K562 (cell line): ENCODE measurements around the gene EDA. TPM values are rescaled to one million over a fixed set of nuclear protein-coding genes. Genes with fewer than 3 reads are reported as not detected.

Source experiments
- ATAC-seq: fragments of 200-7000 bp; cut with Tn5 transposase; 3 replicates; pipeline ENCODE4 v1.9.1; 2020; ENCODE audit warnings: moderate library complexity
- BruUV-seq: library from RNA; stranded (reverse); fragments of 400-500 nt; replicated peaks from 2 replicates; lab custom pipeline; 2021; lab: Mats Ljungman, UMichigan
- CTCF ChIA-PET: fragments of 300-600 bp; formaldehyde crosslinking; extraction: SDS; loops from one replicate; lab custom pipeline; 2021; ENCODE audit warnings: low intra/inter-chr PET ratio; lab: Yijun Ruan, JAX
- POLR2A ChIA-PET: fragments of 300-600, 350-650 bp; sonication (Branson Sonifier 250); formaldehyde crosslinking; extraction: SDS; loops from one replicate; lab custom pipeline; 2021; ENCODE audit warnings: antibody characterized with exemption, inconsistent platforms; lab: Yijun Ruan, JAX
- DNase-seq, 4 experiments: peaks; one replicate each; pipeline versions ENCODE4 v3.0.0 to v3.0.0-alpha.2; 2011 to 2018; ENCODE audit warnings: low spot score in 3 of 4, mixed read lengths in 3 of 4; ENCODE audit errors: extremely low read depth in 1 of 4
- FAIRE-seq: peaks from 2 replicates; lab custom pipeline; 2011; peaks lifted over from hg19 to GRCh38; lab: Jason Lieb, UNC
- H2AFZ ChIP-seq: 2 replicates; pipeline ENCODE4 v1.6.0; 2011; ENCODE audit warnings: low read depth, low read length, control low read depth, inconsistent platforms
- H3K27ac ChIP-seq: fragments of 200-600 bp; 3 replicates; pipeline ENCODE4 v1.8.0; 2011; ENCODE audit warnings: low read depth, mild to moderate bottlenecking, control low read depth, inconsistent platforms, low read length, moderate library complexity, mixed read lengths; ENCODE audit errors: extremely low read depth
- H3K27me3 ChIP-seq, 2 experiments: fragments of 300-600 bp in 1 of 2; 2 replicates in 1 of 2; 3 replicates in 1 of 2; pipeline versions ENCODE4 v1.6.0 to v1.8.0; 2011; ENCODE audit warnings: inconsistent platforms in 2 of 2, low read length in 2 of 2, mild to moderate bottlenecking in 1 of 2, mixed read lengths in 1 of 2, moderate library complexity in 1 of 2; ENCODE audit not compliant: control insufficient read depth in 2 of 2, insufficient read depth in 2 of 2
- H3K36me3 ChIP-seq: fragments of 300-600 bp; 3 replicates; pipeline ENCODE4 v1.8.0; 2011; ENCODE audit warnings: mild to moderate bottlenecking, low read length, inconsistent platforms; ENCODE audit not compliant: control insufficient read depth, insufficient read depth
- H3K4me1 ChIP-seq, 2 experiments: fragments of 200-600 bp in 1 of 2; replicated peaks in 1 of 2; 2 replicates in 1 of 2; 3 replicates in 1 of 2; pipeline versions ENCODE4 v1.5.1 to v1.8.0; 2011; ENCODE audit warnings: inconsistent platforms in 2 of 2, low read length in 2 of 2, mild to moderate bottlenecking in 1 of 2, mixed read lengths in 1 of 2, moderate library complexity in 1 of 2; ENCODE audit not compliant: control insufficient read depth in 2 of 2, insufficient read depth in 2 of 2
- H3K4me2 ChIP-seq: 2 replicates; pipeline ENCODE4 v1.6.1; 2011; ENCODE audit warnings: low read length, control low read depth, inconsistent platforms, mixed read lengths; ENCODE audit not compliant: insufficient read depth
- H3K4me3 ChIP-seq: fragments of 200-600 bp; sonication (generic), shearing (Covaris generic); 2 replicates; pipeline ENCODE4 v1.5.1; 2016; ENCODE audit warnings: control low read depth, inconsistent platforms
- H3K79me2 ChIP-seq: fragments of 200-600 bp; 3 replicates; pipeline ENCODE4 v1.8.0; 2011; ENCODE audit warnings: low read length, inconsistent platforms; ENCODE audit not compliant: control insufficient read depth, insufficient read depth
- H3K9ac ChIP-seq, 2 experiments: 2 replicates each; pipeline versions ENCODE4 v1.6.0 to v1.6.1; 2011; ENCODE audit warnings: low read depth in 2 of 2, low read length in 2 of 2, control low read depth in 1 of 2, inconsistent platforms in 1 of 2, mild to moderate bottlenecking in 1 of 2, mixed read lengths in 1 of 2; ENCODE audit not compliant: insufficient read depth in 1 of 2
- H3K9me1 ChIP-seq: one replicate; pipeline ENCODE4 v1.6.0; 2011; ENCODE audit warnings: inconsistent platforms, mild to moderate bottlenecking, low read length, moderate library complexity; ENCODE audit not compliant: control insufficient read depth, insufficient read depth
- H3K9me3 ChIP-seq: replicated peaks from 2 replicates; pipeline ENCODE4 v1.5.1; 2011; ENCODE audit warnings: low read depth, low read length, inconsistent platforms; ENCODE audit not compliant: control insufficient read depth, insufficient read depth
- H4K20me1 ChIP-seq: replicated peaks from 2 replicates; pipeline ENCODE4 v1.6.1; 2011; ENCODE audit warnings: low read length, inconsistent platforms, mixed read lengths; ENCODE audit not compliant: control insufficient read depth, insufficient read depth
- ARID2 ChIP-seq: fragments of 450-650 bp; IDR thresholded peaks from 2 replicates; pipeline ENCODE4 v1.6.1; 2017; ENCODE audit warnings: antibody characterized with exemption, mild to moderate bottlenecking
- ATF7 ChIP-seq: fragments of 450-650 bp; IDR thresholded peaks from 2 replicates; pipeline ENCODE4 v1.7.1; 2014; ENCODE audit warnings: mild to moderate bottlenecking, moderate library complexity
- BCOR ChIP-seq: fragments of 450-650 bp; IDR thresholded peaks from 2 replicates; pipeline ENCODE4 v1.6.1; 2016
- EGR1 ChIP-seq: fragments of 450-650 bp; conservative IDR thresholded peaks from 2 replicates; pipeline ENCODE4 v1.6.1; 2017; ENCODE audit warnings: mild to moderate bottlenecking
- MIER1 ChIP-seq: fragments of 450-650 bp; IDR thresholded peaks from 2 replicates; pipeline ENCODE4 v1.6.1; 2016; ENCODE audit warnings: antibody characterized with exemption, mild to moderate bottlenecking, low read depth
- SAP30 ChIP-seq: fragments of 200-600 bp; sonication (generic); IDR thresholded peaks from 2 replicates; pipeline ENCODE4 v1.6.1; 2012; ENCODE audit warnings: borderline replicate concordance, low read depth, mild to moderate bottlenecking, moderate library complexity, low read length, control low read depth, inconsistent platforms; ENCODE audit not compliant: insufficient read depth, poor library complexity, severe bottlenecking
- SUPT5H ChIP-seq: fragments of 450-650 bp; IDR thresholded peaks from 2 replicates; pipeline ENCODE4 v1.6.1; 2016
- USF2 ChIP-seq: sonication (generic); formaldehyde crosslinking; IDR thresholded peaks from 2 replicates; pipeline ENCODE4 v1.5.0; 2020; ENCODE audit warnings: missing genetic modification reagents
- ZEB2 ChIP-seq: fragments of 450-650 bp; IDR thresholded peaks from 2 replicates; pipeline ENCODE4 v1.6.1; 2016
- ZFP30 ChIP-seq: fragments of 250-450 bp; sonication (Bioruptor Pico); IDR thresholded peaks from 2 replicates; pipeline ENCODE4 v1.8.0; 2022; ENCODE audit warnings: moderate library complexity, mild to moderate bottlenecking, inconsistent platforms, borderline replicate concordance
- ZFX ChIP-seq: sonication (generic); formaldehyde crosslinking; IDR thresholded peaks from 2 replicates; pipeline ENCODE4 v1.8.0; 2022; ENCODE audit warnings: mild to moderate bottlenecking, missing genetic modification reagents, moderate library complexity
- ZSCAN32 ChIP-seq: fragments of 450-650 bp; formaldehyde crosslinking; IDR thresholded peaks from 2 replicates; pipeline ENCODE4 v1.4.0; 2020; ENCODE audit warnings: mild to moderate bottlenecking, moderate library complexity
- WGBS: fragments of 100-300 bp; shearing (Covaris generic); methylation state at CpG from one replicate; pipeline ENCODE4 v1.1.6; 2016; ENCODE audit warnings: low coverage, mixed read lengths; ENCODE audit not compliant: insufficient coverage; ENCODE audit errors: missing lambda C conversion rate; 5-methylcytosine and 5-hydroxymethylcytosine counted together
- in situ Hi-C: fragments of 300-500 bp; cut with MboI; formaldehyde crosslinking; loops from 4 replicates; pipeline ENCODE4 v1.15.0; 2018; ENCODE audit warnings: inconsistent platforms, mixed read lengths
- intact Hi-C: fragments of 100-400 bp; cut with micrococcal nuclease; formaldehyde crosslinking; loops from 2 replicates; pipeline ENCODE4 v1.14.2; 2022
- polyA plus RNA-seq, 8 experiments: library from polyadenylated mRNA; depleted of rRNA in 4 of 8; stranded (reverse) in 5 of 8; unstranded in 3 of 8; fragments of >200 nt; fragmentation: Nextera tagmentation in 2 of 8; fragmentation: Illumina TruSeq in 1 of 8; extraction: Ambion mirVana in 2 of 8; extraction: Trizol in 1 of 8; gene quantifications; 2 replicates each; pipeline versions ENCODE4 v1.2.1 to v1.2.3, GENCODE V29; 2011 to 2014; ENCODE audit warnings: inconsistent platforms in 1 of 8, missing spikeins in 1 of 8
- total RNA-seq, 7 experiments: library from RNA; depleted of rRNA in 6 of 7; stranded (reverse); fragments of >200 nt in 6 of 7; fragmentation: Illumina TruSeq in 2 of 7; extraction: Trizol in 2 of 7; gene quantifications; 2 replicates each; pipeline versions ENCODE4 v1.2.1 to v1.2.3, GENCODE V29; 2011 to 2021; ENCODE audit warnings: low replicate concordance in 1 of 7
- TF ChIP-seq, protein P1 (sequence below): sonication (generic); formaldehyde crosslinking; IDR thresholded peaks from 2 replicates; pipeline ENCODE4 v1.8.0; 2022; ENCODE audit warnings: mild to moderate bottlenecking, missing genetic modification reagents

The EDA gene
- total and polyA plus RNA-seq, 9 of the 15 experiments (the other 6 are each of a cell fraction or from before 2014, with no cell fraction given) = 0.03 to 0.40 (median 0.07) TPM

DNA sequence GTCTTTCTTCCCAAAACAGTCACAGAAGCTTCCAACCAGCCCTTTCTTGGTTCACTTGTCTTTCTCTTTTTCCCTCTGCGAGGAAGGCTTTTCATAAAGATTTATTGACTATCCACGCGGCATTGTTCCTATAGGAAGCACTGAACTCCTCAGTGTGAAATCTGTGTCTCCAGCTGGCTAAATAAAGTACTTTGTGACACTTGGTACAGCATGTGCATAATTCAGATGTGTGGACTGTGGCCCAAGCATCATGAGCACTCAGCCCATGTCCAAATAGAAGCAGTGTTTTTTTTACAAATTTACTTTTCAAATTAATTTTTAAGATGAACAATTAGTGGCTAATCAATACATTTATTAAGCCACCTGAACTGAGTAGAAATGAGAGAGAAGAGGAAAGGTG, 146.4 kb downstream of the EDA start (continued):
- TF ChIP-seq ZFP30 (CRISPR knock-in tag) (no peak), ATF7 (no peak)
- TF ChIP-seq, protein P1, sequence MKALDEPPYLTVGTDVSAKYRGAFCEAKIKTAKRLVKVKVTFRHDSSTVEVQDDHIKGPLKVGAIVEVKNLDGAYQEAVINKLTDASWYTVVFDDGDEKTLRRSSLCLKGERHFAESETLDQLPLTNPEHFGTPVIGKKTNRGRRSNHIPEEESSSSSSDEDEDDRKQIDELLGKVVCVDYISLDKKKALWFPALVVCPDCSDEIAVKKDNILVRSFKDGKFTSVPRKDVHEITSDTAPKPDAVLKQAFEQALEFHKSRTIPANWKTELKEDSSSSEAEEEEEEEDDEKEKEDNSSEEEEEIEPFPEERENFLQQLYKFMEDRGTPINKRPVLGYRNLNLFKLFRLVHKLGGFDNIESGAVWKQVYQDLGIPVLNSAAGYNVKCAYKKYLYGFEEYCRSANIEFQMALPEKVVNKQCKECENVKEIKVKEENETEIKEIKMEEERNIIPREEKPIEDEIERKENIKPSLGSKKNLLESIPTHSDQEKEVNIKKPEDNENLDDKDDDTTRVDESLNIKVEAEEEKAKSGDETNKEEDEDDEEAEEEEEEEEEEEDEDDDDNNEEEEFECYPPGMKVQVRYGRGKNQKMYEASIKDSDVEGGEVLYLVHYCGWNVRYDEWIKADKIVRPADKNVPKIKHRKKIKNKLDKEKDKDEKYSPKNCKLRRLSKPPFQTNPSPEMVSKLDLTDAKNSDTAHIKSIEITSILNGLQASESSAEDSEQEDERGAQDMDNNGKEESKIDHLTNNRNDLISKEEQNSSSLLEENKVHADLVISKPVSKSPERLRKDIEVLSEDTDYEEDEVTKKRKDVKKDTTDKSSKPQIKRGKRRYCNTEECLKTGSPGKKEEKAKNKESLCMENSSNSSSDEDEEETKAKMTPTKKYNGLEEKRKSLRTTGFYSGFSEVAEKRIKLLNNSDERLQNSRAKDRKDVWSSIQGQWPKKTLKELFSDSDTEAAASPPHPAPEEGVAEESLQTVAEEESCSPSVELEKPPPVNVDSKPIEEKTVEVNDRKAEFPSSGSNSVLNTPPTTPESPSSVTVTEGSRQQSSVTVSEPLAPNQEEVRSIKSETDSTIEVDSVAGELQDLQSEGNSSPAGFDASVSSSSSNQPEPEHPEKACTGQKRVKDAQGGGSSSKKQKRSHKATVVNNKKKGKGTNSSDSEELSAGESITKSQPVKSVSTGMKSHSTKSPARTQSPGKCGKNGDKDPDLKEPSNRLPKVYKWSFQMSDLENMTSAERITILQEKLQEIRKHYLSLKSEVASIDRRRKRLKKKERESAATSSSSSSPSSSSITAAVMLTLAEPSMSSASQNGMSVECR (CRISPR knock-in tag) = no peak

GRCh38 chrX:69793260-69793935, 177.5 kb downstream of the EDA start:
- no peaks in the 10 kb centered on the region for H4K20me1 ChIP-seq
- no peak for DNase-seq
- no TSS peak for BruUV-seq
- CTCF ChIA-PET = no interaction called here
- no peaks in the 10 kb centered on the region for H3K79me2 ChIP-seq
- no peak for TF ChIP-seq ZSCAN32 (CRISPR knock-in tag)
- TF ChIP-seq MIER1 = no peak
- TF ChIP-seq USF2 (CRISPR knock-in tag) = no peak
- TF ChIP-seq BCOR = no peak
- no peak for TF ChIP-seq SAP30
- TF ChIP-seq ARID2 = no peak
- TF ChIP-seq EGR1 = no peak
- no peak for TF ChIP-seq ZFX (CRISPR knock-in tag)
- no peak for TF ChIP-seq SUPT5H
- TF ChIP-seq ZEB2 = no peak
- in situ Hi-C loops = no loop called here
- H2AFZ ChIP-seq = no peak overlapping the region
- no peak overlapping the region for H3K27ac ChIP-seq
- ATAC-seq = no peak
- no peaks in the 10 kb centered on the region for H3K9me3 ChIP-seq
- no peak overlapping the region for H3K4me3 ChIP-seq
- POLR2A ChIA-PET = no interaction called here
- intact Hi-C loops = no loop called here
- 0% methylated on average over 2 of the region's 4 CpGs for WGBS
- H3K9me1 ChIP-seq = no peaks in the 10 kb centered on the region
- H3K9ac ChIP-seq = no peak overlapping the region
- H3K27me3 ChIP-seq = no peaks in the 10 kb centered on the region
- no peak for FAIRE-seq
- H3K4me1 ChIP-seq = no peaks in the 10 kb centered on the region
- H3K4me2 ChIP-seq = no peak overlapping the region
- H3K36me3 ChIP-seq = no peaks in the 10 kb centered on the region
